ENCODE data around the gene WTAP. TPM values are rescaled to one million over a fixed set of nuclear protein-coding genes. Genes with fewer than 3 reads are reported as not detected.
A peak's percentile ranks its signal among the peaks of the same experiment; 100 is the strongest.

The WTAP gene
- total RNA-seq, 1 experiment from 2014 or later = 114 TPM

DNA sequence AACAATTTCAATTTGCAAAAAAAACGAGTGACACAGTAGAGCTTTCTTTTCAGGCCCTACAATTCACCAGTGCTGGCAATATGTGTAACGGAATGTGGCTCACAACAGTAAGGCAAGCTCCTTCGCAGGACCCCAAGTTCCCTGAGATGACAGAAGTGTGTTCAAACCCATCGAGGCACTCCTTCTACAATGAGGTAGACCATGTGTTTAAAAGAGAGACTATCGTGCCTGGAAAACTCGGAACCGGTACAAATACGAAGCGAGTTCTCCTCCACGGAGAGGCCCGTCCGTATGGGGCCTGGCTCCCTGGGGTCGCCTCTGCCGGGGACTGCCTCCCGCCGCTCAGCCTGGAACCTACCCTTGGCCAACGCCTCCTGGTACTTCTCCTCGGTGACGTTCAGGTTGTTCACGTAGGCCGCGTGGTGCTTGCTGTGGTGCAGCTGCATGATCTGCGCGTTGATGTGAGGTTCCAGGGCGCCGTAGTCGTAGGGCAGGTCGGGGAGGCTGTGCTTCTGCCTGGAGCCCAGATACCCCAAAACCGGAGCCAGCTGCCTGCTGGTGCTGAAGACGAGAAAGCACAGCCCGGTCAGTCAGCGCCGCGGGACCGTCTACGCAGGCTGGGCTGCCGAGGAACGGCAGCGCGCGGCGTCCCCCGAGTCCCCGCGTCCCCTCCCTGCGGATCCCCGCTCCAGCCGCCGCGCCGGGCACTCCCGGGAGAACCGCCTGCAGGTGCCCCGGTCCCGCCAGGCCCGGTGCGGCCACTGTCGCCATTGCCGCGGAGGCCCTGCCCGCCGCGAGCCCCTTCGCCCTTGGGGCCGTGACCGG, 34.8 kb upstream of the WTAP start:
- TF ChIP-seq, protein P1, sequence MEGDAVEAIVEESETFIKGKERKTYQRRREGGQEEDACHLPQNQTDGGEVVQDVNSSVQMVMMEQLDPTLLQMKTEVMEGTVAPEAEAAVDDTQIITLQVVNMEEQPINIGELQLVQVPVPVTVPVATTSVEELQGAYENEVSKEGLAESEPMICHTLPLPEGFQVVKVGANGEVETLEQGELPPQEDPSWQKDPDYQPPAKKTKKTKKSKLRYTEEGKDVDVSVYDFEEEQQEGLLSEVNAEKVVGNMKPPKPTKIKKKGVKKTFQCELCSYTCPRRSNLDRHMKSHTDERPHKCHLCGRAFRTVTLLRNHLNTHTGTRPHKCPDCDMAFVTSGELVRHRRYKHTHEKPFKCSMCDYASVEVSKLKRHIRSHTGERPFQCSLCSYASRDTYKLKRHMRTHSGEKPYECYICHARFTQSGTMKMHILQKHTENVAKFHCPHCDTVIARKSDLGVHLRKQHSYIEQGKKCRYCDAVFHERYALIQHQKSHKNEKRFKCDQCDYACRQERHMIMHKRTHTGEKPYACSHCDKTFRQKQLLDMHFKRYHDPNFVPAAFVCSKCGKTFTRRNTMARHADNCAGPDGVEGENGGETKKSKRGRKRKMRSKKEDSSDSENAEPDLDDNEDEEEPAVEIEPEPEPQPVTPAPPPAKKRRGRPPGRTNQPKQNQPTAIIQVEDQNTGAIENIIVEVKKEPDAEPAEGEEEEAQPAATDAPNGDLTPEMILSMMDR (IDR thresholded peaks at IDR 0.05; ENCODE audit: insufficient read depth in 1 of 2, low read depth in 1 of 2, low read length in 1 of 2, severe bottlenecking in 1 of 2, unreplicated experiment in 1 of 2) = no peak
- Histone ChIP-seq H3K4me1 (peaks cover 4% of the 10 kb centered on the region), H3K9me3 (no peaks in the 10 kb centered on the region), H3K27me3 (replicated peaks; ENCODE audit: control insufficient read depth, insufficient read depth, low read length) (no peaks in the 10 kb centered on the region), H3K36me3 (ENCODE audit: control insufficient read depth, insufficient read depth, low read length) (peaks cover 2% of the 10 kb centered on the region; the same call in 1 of the 2 replicates), H3K4me3 (ENCODE audit: low read depth, low read length) (peak overlapping the region; percentile 59)
- peak overlapping the region; percentile 80 for H3K27ac Mint-ChIP-seq (ENCODE audit: unreplicated experiment)
- intact Hi-C loops (cut with micrococcal nuclease; ENCODE audit: unreplicated experiment) = loop anchor here (1.0 to 5.0 kb wide), 3 partner anchors 35 to 160 kb away; partner anchors contain the start of genes TCP1 and WTAP
- BruUV-seq (replicated peaks) = no TSS peak
- H3K36me3 Mint-ChIP-seq (ENCODE audit: insufficient read depth, unreplicated experiment) = peaks cover 45% of the 10 kb centered on the region
- no peaks in the 10 kb centered on the region for H3K9me3 Mint-ChIP-seq (ENCODE audit: unreplicated experiment)
- peak overlapping the region; percentile 72 for H3K4me3 Mint-ChIP-seq (ENCODE audit: unreplicated experiment)
- ChIA-PET CTCF (interaction anchor here (1.0 to 1.2 kb wide), 2 partner anchors 34 to 98 kb away, joined by 3 to 4 read pairs; partner anchors contain the start of gene MRPL18), POLR2A (interaction anchor here (1.2 to 3.2 kb wide), 3 partner anchors 35 to 97 kb away, joined by 4 to 36 read pairs (median 4); partner anchors contain the start of genes TCP1 and WTAP)
- peaks cover 16% of the 10 kb centered on the region for H3K4me1 Mint-ChIP-seq (ENCODE audit: low read depth, unreplicated experiment)
- DNase-seq = peak; percentile 49 to 55
- no peaks in the 10 kb centered on the region for H3K27me3 Mint-ChIP-seq (ENCODE audit: insufficient read depth, unreplicated experiment)

DNA sequence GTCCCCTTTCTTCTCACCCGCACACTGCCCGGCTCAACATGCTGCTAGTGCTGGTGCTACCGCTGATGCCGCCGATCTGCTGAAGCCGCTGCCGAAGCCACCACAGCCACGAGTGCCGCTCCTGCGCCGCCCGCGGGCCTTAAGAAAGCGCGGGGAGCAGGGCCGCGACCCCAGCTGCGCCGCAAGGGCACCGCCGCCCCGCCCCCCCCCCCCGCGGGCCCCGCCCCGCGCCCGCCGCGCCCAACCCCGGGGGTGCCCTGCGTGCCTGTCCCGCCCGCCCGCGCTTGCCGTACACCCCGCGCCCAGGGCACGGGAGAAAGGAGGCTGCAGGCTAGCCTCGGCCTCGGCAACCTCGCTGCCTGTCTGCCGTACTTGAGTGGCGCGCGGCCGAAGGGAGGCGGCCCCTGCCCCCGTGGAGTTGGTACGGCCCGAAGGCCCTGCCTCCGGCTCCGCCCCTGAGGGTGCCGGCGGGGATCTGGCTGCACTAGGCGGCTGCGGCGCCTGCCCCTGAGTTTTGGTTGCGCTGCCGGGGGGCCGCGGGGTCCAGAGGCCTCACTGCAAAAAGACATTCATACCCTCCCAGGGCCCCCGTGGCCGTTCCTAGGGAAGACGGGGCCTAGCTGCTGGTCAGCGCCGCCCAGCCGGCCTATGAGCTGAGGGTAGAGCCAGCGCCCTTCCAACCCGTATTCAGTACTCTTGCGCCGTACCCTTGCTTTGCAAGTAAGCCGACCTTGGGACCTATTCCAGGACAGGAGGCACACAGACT, 34.0 kb upstream of the WTAP start, which contains the start of gene SOD2:
Gene SOD2 (minus strand): TSS at position 114 of the 766 bp plus-strand sequence. CDS start 74 bp downstream, at position 40.
- peak within 1 kb of the TSS; percentile 80 for H3K27ac Mint-ChIP-seq (ENCODE audit: unreplicated experiment)
- no peaks in the 10 kb centered on the region for H3K27me3 Mint-ChIP-seq (ENCODE audit: insufficient read depth, unreplicated experiment)
- Histone ChIP-seq H3K27me3 (replicated peaks; ENCODE audit: control insufficient read depth, insufficient read depth, low read length) (no peaks in the 10 kb centered on the region), H3K4me1 (peaks cover 4% of the 10 kb centered on the region), H3K36me3 (ENCODE audit: control insufficient read depth, insufficient read depth, low read length) (peaks cover 2% of the 10 kb centered on the region; the same call in 1 of the 2 replicates), H3K4me3 (ENCODE audit: low read depth, low read length) (peak within 1 kb of the TSS; percentile 59), H3K9me3 (no peaks in the 10 kb centered on the region)
- CTCF ChIA-PET = interaction anchor here (0.8 kb wide), 1 partner anchor 171 kb away, joined by 3 read pairs; no protein-coding TSS in a partner anchor
- no peaks in the 10 kb centered on the region for H3K9me3 Mint-ChIP-seq (ENCODE audit: unreplicated experiment)
- H3K36me3 Mint-ChIP-seq (ENCODE audit: insufficient read depth, unreplicated experiment) = peaks cover 41% of the 10 kb centered on the region
- POLR2A ChIA-PET = interaction anchor here (0.6 to 3.2 kb wide), 5 partner anchors 34 to 168 kb away, joined by 3 to 36 read pairs (median 4); partner anchors contain the start of genes ACAT2, MRPL18, TCP1 and WTAP
- TF ChIP-seq, protein P1 (IDR thresholded peaks at IDR 0.05; ENCODE audit: insufficient read depth in 1 of 2, low read depth in 1 of 2, low read length in 1 of 2, severe bottlenecking in 1 of 2, unreplicated experiment in 1 of 2) = no peak
- H3K4me3 Mint-ChIP-seq (ENCODE audit: unreplicated experiment) = peak within 1 kb of the TSS; percentile 72
- peak; percentile 90 to 92 for DNase-seq
- BruUV-seq (replicated peaks) = TSS peak; percentile 79
- peaks cover 16% of the 10 kb centered on the region for H3K4me1 Mint-ChIP-seq (ENCODE audit: low read depth, unreplicated experiment)
- intact Hi-C loops (cut with micrococcal nuclease; ENCODE audit: unreplicated experiment) = loop anchor here (1.0 to 5.0 kb wide), 3 partner anchors 34 to 159 kb away; partner anchors contain the start of genes TCP1 and WTAP

All from Caco-2 (cell line).